Sigmoid colon (tissue), 7 donors: ENCODE measurements around the gene PPIL6. TPM values are rescaled to one million over a fixed set of nuclear protein-coding genes. Genes with fewer than 3 reads are reported as not detected.

Experiments used
- DNase-seq: peaks from one replicate; pipeline ENCODE4 v3.0.0-alpha.2; 2019
- H3K27ac ChIP-seq, 4 donors: fragments of 200-600 bp; sonication (generic); one replicate each; pipeline ENCODE4 v1.5.1; 2016 to 2019; ENCODE audit warnings: mild to moderate bottlenecking in 1 of 4
- H3K27me3 ChIP-seq, 3 donors: fragments of 200-600 bp; sonication (generic); one replicate each; pipeline ENCODE4 v1.5.1; 2019; ENCODE audit warnings: mild to moderate bottlenecking in 1 of 3
- H3K36me3 ChIP-seq, 4 donors: fragments of 200-600 bp; sonication (generic); one replicate each; pipeline ENCODE4 v1.5.1; 2016 to 2019
- H3K4me1 ChIP-seq, 4 donors: fragments of 200-600 bp; sonication (generic); one replicate each; pipeline ENCODE4 v1.5.1; 2017 to 2019
- H3K4me3 ChIP-seq, 4 donors: fragments of 200-600 bp; sonication (generic); one replicate each; pipeline ENCODE4 v1.5.1; 2017 to 2019; ENCODE audit warnings: mild to moderate bottlenecking in 2 of 4, moderate library complexity in 1 of 4
- H3K9me3 ChIP-seq, 4 donors: fragments of 200-600 bp in 3 of 4; sonication (generic) in 3 of 4; one replicate each; pipeline versions ENCODE4 v1.5.1 to v1.6.1; 2013 to 2019
- CTCF ChIP-seq, 4 experiments: fragments of 450-650 bp in 3 of 4; fragments of 200-600 bp in 1 of 4; IDR thresholded peaks; one replicate each; pipeline ENCODE4 v1.5.1; 2016 to 2019; ENCODE audit warnings: antibody characterized with exemption in 4 of 4, mild to moderate bottlenecking in 3 of 4, moderate library complexity in 2 of 4
- EP300 ChIP-seq, 4 donors: sonication (generic); formaldehyde crosslinking; IDR thresholded peaks; one replicate each; pipeline ENCODE4 v1.6.1; 2017; ENCODE audit warnings: antibody characterized with exemption in 4 of 4
- POLR2A ChIP-seq, 2 donors: fragments of 450-650 bp; IDR thresholded peaks; one replicate each; pipeline ENCODE4 v1.6.1; 2016; ENCODE audit warnings: antibody characterized with exemption in 2 of 2, mild to moderate bottlenecking in 2 of 2, moderate library complexity in 2 of 2
- POLR2AphosphoS5 ChIP-seq, 4 donors: sonication (generic); formaldehyde crosslinking; IDR thresholded peaks; one replicate each; pipeline ENCODE4 v1.6.1; 2017; ENCODE audit warnings: antibody characterized with exemption in 4 of 4
- WGBS, 2 donors: extraction: QIAGEN DNeasy Blood & Tissue Kit; methylation state at CpG; one replicate each; pipeline ENCODE4 v1.1.7; 2013; 5-methylcytosine and 5-hydroxymethylcytosine counted together
- intact Hi-C: fragments of 100-400 bp; cut with DNase I; formaldehyde crosslinking; loops from one replicate; pipeline ENCODE4 v1.15.1; 2023
- polyA plus RNA-seq, 3 donors: library from polyadenylated mRNA; stranded (reverse); fragments of 200-250 nt; gene quantifications; one replicate each; pipeline ENCODE4 v1.2.3, GENCODE V29; 2013
- total RNA-seq, 4 donors: library from RNA; depleted of rRNA; stranded (reverse); fragments of >200 nt; gene quantifications; one replicate each; pipeline ENCODE4 v1.1.0, GENCODE V29; 2016
- donor health status: healthy with polysubstance abuse.
- donor health status: Bipolar disorder and iron deficiency.
- donor health status: healthy.

Gene PPIL6
- total and polyA plus RNA-seq, 7 donors, result 0.44 to 10.2 (median 1.4) TPM

GRCh38 chr6:109445382-109445781 is 5.0 kb upstream of the PPIL6 start:
- 92 to 94% methylated on average over 9 of the region's 9 CpGs for WGBS, 2 donors
- intact Hi-C loops, result no loop called here
- H3K36me3 ChIP-seq, result peaks cover 0 to 19% (median 7%) of the 10 kb centered on the region in 4 donors
- TF ChIP-seq POLR2AphosphoS5 (IDR thresholded peaks at IDR 0.05), result no peak
- no peak overlapping the region for H3K27ac ChIP-seq
- H3K9me3 ChIP-seq, result no peaks in the 10 kb centered on the region
- H3K27me3 ChIP-seq, result no peaks in the 10 kb centered on the region
- H3K4me1 ChIP-seq, result peaks cover 0 to 16% (median 13%) of the 10 kb centered on the region in 4 donors
- no peak overlapping the region for H3K4me3 ChIP-seq
- no peak for DNase-seq

DNA sequence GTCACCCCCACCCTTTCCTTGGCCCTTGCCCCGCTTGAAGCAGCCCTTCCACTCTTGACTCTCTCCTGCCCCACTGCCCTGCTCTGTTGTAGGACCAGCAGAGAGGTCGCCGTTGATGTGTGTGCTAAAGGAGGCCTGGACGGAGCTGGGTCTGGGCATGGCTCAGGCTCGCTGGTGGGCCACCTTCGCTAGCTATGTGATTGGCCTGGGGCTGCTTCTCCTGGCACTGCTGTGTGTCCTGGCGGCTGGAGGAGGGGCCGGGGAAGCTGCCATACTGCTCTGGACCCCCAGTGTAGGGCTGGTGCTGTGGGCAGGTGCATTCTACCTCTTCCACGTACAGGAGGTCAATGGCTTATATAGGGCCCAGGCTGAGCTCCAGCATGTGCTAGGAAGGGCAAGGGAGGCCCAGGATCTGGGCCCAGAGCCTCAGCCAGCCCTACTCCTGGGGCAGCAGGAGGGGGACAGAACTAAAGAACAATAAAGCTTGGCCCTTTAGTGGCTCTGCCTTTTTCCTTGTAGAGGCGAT is 3.1 kb upstream of the PPIL6 start:
- Histone ChIP-seq H3K36me3 (peaks cover 0 to 19% (median 7%) of the 10 kb centered on the region in 4 donors), H3K27me3 (no peaks in the 10 kb centered on the region), H3K4me1 (peaks cover 0 to 30% (median 22%) of the 10 kb centered on the region in 4 donors), H3K27ac (no peak overlapping the region), H3K4me3 (no peak overlapping the region), H3K9me3 (no peaks in the 10 kb centered on the region)
- 95% methylated on average over 10 of the region's 10 CpGs for WGBS, 2 donors
- TF ChIP-seq EP300 (IDR thresholded peaks at IDR 0.05) (no peak), POLR2A (IDR thresholded peaks at IDR 0.05) (no peak), POLR2AphosphoS5 (IDR thresholded peaks at IDR 0.05) (no peak), CTCF (IDR thresholded peaks at IDR 0.05) (no peak)
- DNase-seq, result no peak
- intact Hi-C loops, result no loop called here

DNA sequence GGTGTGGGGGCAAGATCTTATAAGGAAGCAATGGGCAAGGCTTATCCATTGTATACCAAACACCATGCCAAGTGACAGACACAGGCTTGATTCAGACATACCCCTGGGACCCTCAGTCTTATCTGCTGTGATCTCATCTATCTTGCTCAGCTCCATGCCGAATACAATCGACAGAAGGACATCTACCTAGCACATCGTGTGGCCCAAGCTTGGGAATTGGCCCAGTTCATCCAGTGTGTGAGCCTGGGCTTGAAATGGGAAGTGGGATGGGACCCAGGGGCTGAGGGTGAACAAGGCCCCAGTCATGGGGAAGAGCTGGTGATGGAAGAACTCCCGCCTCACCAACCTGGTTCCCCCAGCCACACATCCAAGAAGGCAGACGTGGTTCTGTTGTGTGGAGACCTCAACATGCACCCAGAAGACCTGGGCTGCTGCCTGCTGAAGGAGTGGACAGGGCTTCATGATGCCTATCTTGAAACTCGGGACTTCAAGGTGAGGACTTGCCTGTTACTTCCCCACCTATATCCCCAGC is 2.0 kb upstream of the PPIL6 start:
- TF ChIP-seq POLR2AphosphoS5 (IDR thresholded peaks at IDR 0.05), result no peak
- no peak for TF ChIP-seq EP300 (IDR thresholded peaks at IDR 0.05)
- TF ChIP-seq CTCF (IDR thresholded peaks at IDR 0.05), result no peak
- TF ChIP-seq POLR2A (IDR thresholded peaks at IDR 0.05), result no peak
- Histone ChIP-seq H3K9me3 (no peaks in the 10 kb centered on the region), H3K27ac (no peak overlapping the region), H3K36me3 (peaks cover 0 to 19% (median 7%) of the 10 kb centered on the region in 4 donors), H3K4me3 (no peak overlapping the region), H3K27me3 (no peaks in the 10 kb centered on the region), H3K4me1 (peaks cover 0 to 30% (median 22%) of the 10 kb centered on the region in 4 donors)
- intact Hi-C loops, result no loop called here
- DNase-seq, result no peak
- 96 to 97% methylated on average over 6 of the region's 6 CpGs for WGBS, 2 donors

DNA sequence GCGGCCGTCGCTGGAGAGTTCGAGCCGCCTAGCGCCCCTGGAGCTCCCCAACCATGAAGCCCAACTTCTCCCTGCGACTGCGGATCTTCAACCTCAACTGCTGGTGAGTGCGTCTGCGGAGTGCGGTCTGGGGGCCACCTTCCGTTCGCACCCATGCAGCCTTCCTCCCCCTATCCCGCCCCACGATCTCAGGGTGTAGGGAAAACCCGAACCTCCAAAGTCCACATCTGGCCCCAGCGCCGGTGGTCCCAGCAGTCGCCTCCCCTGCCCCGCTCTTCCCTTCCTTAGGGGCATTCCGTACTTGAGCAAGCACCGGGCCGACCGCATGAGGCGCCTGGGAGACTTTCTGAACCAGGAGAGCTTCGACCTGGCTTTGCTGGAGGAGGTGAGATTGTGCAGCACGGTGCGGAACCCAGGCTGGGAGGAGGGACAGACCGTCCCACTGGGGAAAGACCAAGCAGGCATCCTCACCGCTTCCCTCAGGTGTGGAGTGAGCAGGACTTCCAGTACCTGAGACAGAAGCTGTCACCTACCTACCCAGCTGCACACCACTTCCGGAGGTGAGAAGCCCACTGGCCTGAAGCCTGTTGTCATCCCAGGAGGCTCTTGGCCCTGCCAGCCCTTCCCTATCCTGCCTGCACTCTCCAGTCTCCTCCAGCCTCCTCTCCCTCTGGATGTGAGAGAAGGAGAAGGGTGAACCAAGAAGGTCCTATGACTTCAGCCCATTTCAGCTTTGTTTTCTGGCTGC is 815 bp upstream of the PPIL6 start:
- DNase-seq, result peak; percentile 76
- WGBS, 2 donors, result 1% methylated on average over 31 of the region's 31 CpGs
- H3K27me3 ChIP-seq, result no peaks in the 10 kb centered on the region
- peaks cover 0 to 30% (median 22%) of the 10 kb centered on the region in 4 donors for H3K4me1 ChIP-seq
- H3K36me3 ChIP-seq, result peaks cover 0 to 19% (median 4%) of the 10 kb centered on the region in 4 donors
- intact Hi-C loops, result loop anchor here (2.0 kb wide), 1 partner anchor 14 kb away; the partner anchor contains the start of gene MICAL1
- TF ChIP-seq CTCF (IDR thresholded peaks at IDR 0.05), result peak in 1 of 4 experiments; percentile 21
- TF ChIP-seq POLR2AphosphoS5 (IDR thresholded peaks at IDR 0.05), result no peak
- no peak for TF ChIP-seq EP300 (IDR thresholded peaks at IDR 0.05)
- TF ChIP-seq POLR2A (IDR thresholded peaks at IDR 0.05), result no peak
- H3K4me3 ChIP-seq, result peak overlapping the region; percentile 83 to 89 (median 86)
- H3K9me3 ChIP-seq, result no peaks in the 10 kb centered on the region
- peak overlapping the region; percentile 82 to 90 (median 84) for H3K27ac ChIP-seq

- intact Hi-C loops, result no loop called here
- H3K27me3 ChIP-seq, result no peaks in the 10 kb centered on the region
- TF ChIP-seq POLR2AphosphoS5 (IDR thresholded peaks at IDR 0.05), result no peak
- no peak for TF ChIP-seq POLR2A (IDR thresholded peaks at IDR 0.05)
- no peak for TF ChIP-seq EP300 (IDR thresholded peaks at IDR 0.05)
- TF ChIP-seq CTCF (IDR thresholded peaks at IDR 0.05), result no peak
- 91 to 92% methylated on average over 5 of the region's 5 CpGs for WGBS, 2 donors
- H3K36me3 ChIP-seq, result no peaks in the 10 kb centered on the region
- no peaks in the 10 kb centered on the region for H3K9me3 ChIP-seq
- DNase-seq, result no peak
- H3K4me3 ChIP-seq, result no peak overlapping the region
- no peak overlapping the region for H3K27ac ChIP-seq
- H3K4me1 ChIP-seq, result peaks cover 0 to 17% (median 9%) of the 10 kb centered on the region in 4 donors
These were observed 4.4 kb downstream of the PPIL6 start for GRCh38 chr6:109436041-109436440.
